ENCODE results near the gene FAM78B.
A peak's percentile ranks its signal among the peaks of the same experiment; 100 is the strongest.

The FAM78B gene

DNA sequence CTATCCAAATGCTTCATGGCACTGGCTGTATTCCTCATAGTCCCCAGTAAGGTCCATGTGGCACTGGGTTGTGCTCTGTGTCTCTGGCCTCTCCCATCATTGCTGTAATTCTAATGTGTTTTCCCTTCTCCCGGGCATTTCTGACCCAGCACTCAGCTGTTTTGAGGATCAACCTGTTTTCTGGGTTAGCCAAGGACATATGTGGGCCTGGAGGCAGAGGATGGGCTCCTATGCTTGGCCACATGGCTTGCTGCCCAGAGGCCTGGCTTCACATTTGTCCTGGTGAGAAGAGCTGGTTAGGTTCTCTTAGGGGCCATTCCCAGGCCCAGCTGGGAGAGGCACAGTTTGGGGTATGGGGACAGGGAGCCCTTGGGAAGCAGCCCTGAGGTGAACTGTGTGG lies 103.1 kb downstream of the FAM78B start:
- no peak for DNase-seq

GRCh38 chr1:166062421-166063070 lies 104.3 kb downstream of the FAM78B start:
- DNase-seq = no peak

DNA sequence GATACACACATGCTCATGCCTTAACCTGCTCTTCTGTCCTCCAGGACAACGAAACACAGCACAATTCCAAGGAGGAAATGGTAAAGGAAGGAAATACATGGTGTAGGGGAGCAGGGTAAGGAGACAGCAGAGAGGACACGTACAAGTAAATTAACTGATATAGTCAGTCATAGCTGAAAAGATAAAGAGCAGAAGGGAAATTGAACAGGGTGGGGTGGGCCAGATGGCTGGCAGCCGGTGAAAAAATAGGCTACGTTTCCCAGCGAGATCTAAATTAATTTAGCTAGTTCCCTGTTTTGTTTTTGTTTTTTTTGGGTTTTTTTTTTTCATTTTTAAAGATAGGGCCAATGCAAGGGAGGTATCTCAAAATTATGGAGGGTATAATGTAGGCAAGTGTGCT lies 109.2 kb downstream of the FAM78B start:
- DNase-seq = no peak

- no peak for DNase-seq
Observed at GRCh38 chr1:166053395-166053794, 113.4 kb downstream of the FAM78B start.

DNA sequence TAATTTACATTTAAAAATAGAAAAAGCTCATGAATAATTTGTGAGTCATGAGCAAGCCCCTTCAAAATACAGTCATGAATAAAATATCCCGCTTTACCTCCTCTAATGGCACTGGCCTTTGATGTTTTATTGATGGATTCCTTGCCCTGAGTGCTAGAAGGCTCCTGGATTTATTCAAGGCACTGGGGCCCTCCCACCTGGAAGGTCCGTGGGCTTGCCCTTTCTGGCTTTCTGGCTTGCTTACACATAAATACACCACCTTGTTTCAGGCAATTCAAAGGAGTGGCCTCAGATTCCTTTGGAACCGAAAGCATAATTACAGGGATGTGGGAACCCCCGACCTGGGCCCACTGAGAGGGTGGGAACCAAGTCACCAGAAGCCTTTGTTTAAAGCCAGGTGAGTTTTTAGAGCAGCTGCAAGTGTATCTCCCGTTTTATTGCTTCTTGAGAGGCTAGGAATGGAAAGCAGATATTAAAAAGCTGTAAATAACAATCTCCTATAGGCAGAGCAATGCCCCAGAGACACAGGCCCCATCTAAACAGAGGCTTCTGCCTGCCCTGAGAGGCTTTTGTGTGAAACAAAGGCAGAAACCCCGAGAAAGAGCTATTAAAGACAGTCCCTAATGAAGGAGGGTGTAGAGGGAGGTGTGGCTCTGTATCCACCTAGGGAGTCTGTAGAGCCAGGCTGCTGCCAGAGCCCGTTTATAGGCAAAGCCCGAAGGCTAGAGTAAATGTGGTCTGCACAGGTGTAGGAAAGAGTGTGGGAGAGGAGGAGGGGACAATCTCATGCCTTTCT lies 126.4 kb downstream of the FAM78B start:
- DNase-seq = peak; percentile 26

DNA sequence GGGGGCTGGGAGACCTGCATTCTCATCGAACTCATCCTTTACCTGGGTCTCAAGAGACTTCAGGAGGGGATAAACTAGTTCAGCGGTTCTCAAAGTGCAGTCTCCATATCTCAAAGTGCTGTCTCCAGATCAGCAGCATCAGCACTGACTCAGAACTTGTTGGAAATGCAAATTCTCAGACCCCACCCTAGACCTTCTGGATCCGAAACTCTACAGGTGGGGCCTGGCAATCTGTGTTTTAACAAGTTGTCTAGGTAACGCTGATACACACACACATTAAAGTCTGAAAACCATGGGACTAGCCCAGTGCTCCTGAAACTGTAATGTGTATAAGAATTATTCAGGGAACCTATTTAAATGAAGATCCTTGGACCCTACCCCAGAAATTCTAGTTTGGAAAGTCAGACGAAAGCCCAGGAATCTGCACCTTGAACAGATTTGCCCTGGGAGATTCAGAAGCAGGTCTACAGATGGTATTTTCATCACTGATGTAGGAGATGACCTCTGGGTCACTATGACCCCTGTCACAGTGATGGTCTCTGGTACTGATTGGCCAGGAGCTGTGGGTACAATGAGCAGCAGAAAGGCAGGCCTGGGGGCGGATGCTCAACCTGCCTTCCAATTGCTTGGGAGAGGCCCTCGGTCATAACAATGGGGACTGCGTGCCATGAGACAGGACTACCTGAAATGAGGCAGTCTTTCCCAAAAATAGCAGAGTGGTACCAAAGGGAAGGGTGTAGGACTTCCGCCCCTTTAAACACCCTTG lies 127.2 kb downstream of the FAM78B start:
- DNase-seq = no peak

DNA sequence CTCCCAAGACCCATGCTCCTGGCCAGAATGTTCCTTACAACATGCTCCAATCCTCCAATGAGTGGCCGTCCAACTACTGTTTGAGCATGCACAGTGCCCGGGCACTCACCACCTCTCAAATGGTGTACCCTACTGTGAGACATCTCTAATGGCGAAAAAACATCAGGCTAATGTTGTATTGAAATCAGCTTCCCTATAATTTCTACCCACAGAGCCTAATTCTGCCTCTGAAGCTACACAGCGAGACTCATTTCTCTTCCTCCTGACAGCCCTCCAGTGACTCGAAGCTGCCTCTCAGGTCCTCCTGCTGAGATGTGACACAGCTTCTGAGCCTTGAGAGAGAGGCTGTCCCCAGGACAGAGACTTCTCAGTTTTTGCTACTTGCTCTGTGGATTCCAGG lies 130.7 kb downstream of the FAM78B start:
- DNase-seq = no peak

GRCh38 chr1:166032572-166033371 lies 134.0 kb downstream of the FAM78B start:
- peak; percentile 67 for DNase-seq

GRCh38 chr1:166031932-166032571 lies 134.7 kb downstream of the FAM78B start:
- no peak for DNase-seq

DNA sequence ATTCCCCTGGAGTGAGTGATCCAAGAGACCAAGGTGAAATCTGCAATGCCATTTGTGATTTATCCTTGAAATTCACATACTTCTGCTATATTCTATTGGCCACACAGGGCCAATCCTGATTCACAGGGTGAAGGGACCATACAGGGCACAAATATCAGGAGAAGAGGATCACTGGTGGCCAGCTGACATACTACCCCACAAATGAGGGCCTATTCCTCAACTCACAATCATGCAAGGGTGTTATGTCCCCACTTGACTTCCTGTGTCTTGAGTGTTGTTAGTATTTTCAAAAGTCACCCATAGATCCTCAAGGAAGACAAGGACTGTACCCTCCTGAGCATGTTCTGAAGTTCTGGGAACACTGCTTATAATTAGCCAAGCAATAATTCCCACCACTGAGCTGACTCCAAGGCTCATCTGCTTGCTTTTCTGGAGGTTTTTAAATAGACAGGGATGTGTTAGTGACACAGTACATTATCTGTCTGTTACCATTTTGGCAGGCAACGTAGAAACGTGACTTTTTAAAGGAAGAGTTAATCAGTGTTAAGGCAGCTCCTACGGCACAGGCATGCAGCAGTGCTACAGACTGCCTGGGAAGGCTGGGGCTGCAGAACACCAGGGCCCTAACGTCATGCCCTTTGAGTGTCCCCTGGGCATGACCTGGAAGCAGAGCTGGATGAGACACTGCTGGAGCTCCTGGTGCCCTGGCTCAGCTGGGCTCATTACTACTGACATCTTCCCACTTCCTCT lies 137.4 kb downstream of the FAM78B start:
- no peak for DNase-seq

GRCh38 chr1:166026555-166026954 lies 140.2 kb downstream of the FAM78B start:
- no peak for DNase-seq

DNA sequence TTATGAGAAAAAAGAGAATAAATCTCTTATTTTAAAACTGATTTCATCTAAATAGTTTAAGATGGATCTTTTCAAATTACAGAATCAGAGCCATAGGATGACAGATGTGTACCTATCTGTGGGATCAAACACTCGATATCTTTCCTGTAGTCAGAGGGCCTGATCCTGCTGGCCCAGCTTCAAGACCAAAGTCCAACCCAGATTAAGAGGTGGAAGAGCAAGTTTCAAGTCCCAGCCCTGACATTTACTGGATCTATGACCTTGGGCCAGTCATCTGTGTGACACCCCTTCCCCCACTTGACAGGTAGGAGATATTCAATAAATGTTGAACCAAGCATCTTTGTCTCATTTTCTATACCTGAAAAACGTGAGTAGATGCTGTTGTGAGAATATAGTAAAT lies 140.7 kb downstream of the FAM78B start:
- DNase-seq = no peak

GRCh38 chr1:166020210-166020609 lies 146.6 kb downstream of the FAM78B start:
- no peak for DNase-seq
